Measurements from ENCODE around the gene TMEM132D.

The TMEM132D gene

DNA sequence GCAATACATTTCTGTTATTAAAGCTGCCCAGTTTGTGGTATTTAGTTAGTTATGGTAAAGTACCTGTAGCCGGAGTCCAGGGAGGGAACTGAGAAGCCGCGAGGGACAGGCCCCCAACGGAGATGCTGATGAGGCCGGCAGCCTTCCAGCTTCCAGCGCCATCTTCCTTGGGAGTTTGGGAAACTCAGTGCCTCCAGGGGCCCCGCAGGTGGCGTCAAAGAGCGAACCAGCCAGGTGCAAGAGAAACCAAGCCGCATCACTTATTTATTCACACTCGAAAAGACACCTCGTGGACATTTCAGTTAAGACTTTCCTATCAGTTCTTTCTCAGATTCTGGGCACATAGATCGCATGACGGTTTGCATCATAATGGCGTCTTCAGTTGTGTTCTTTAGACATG lies 833.9 kb downstream of the TMEM132D start:
- TF ChIP-seq, protein P1, sequence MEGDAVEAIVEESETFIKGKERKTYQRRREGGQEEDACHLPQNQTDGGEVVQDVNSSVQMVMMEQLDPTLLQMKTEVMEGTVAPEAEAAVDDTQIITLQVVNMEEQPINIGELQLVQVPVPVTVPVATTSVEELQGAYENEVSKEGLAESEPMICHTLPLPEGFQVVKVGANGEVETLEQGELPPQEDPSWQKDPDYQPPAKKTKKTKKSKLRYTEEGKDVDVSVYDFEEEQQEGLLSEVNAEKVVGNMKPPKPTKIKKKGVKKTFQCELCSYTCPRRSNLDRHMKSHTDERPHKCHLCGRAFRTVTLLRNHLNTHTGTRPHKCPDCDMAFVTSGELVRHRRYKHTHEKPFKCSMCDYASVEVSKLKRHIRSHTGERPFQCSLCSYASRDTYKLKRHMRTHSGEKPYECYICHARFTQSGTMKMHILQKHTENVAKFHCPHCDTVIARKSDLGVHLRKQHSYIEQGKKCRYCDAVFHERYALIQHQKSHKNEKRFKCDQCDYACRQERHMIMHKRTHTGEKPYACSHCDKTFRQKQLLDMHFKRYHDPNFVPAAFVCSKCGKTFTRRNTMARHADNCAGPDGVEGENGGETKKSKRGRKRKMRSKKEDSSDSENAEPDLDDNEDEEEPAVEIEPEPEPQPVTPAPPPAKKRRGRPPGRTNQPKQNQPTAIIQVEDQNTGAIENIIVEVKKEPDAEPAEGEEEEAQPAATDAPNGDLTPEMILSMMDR (IDR thresholded peaks at IDR 0.05; ENCODE audit: control extremely low read depth, extremely low read depth, low read depth, missing control alignments) = no peak
- CTCF ChIA-PET = no interaction called here
- no peak for DNase-seq (ENCODE audit: extremely low spot score)
- POLR2A ChIA-PET = no interaction called here

- TF ChIP-seq, protein P1 (IDR thresholded peaks at IDR 0.05; ENCODE audit: control extremely low read depth, extremely low read depth, low read depth, missing control alignments) = no peak
- CTCF ChIA-PET = no interaction called here
- POLR2A ChIA-PET = no interaction called here
- DNase-seq (ENCODE audit: extremely low spot score) = no peak
Observed at GRCh38 chr12:129068684-129069083, 835.1 kb downstream of the TMEM132D start.

DNA sequence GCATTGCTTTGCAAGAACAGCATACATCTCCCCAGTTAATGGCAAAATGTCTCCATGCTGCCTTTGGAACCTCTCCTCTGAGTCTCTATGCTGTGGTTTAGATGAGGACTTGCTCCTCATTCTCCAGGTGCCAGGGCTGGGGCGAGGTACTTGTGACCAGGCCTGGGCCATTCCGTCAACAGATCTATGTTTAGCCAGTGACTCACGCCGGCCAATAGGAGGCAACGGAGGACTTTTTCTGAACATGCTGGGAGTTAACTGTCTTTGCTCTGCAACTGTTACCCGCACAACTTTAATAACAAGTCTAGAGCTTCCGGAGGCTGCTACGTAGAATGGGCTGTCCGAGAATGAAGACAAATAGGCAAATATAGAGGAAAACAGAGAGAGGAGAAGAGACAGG lies 836.3 kb downstream of the TMEM132D start:
- TF ChIP-seq, protein P1 (IDR thresholded peaks at IDR 0.05; ENCODE audit: control extremely low read depth, extremely low read depth, low read depth, missing control alignments) = no peak
- CTCF ChIA-PET = no interaction called here
- DNase-seq (ENCODE audit: extremely low spot score) = no peak
- POLR2A ChIA-PET = no interaction called here

DNA sequence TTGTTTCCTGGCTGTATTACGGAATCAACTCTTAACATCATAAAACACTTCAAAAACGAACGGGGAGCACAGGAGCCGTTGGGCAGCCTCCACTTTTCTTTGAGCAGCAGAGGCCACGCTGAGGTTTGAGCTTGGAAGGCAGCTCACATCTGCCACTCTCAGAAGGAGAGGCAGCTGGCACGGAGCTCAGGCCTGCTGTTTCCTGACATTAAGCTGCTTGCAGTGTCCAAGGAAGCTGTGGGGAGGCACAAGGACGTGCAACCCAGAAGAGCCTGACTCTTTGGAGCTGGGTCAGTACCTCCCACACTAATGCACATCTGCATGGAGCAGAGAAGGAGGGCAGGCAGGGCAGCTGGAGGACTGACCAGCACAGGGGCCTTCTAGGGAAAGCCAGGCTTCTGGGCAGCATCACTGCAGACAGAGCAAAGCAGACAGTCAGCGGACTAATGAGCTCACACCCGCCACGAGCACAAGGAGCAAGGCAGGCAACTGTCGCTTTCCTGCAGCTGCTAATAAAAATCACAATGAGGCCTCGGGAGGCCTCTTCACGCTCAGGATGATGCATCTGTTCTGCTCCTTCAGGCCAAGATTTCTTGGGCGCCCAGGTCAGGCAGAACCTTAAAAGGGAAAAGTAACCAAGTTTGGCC lies 839.5 kb downstream of the TMEM132D start:
- TF ChIP-seq, protein P1 (IDR thresholded peaks at IDR 0.05; ENCODE audit: control extremely low read depth, extremely low read depth, low read depth, missing control alignments) = no peak
- CTCF ChIA-PET = interaction anchor here (1.3 to 1.4 kb wide), 3 partner anchors 9 to 95 kb away, joined by 3 to 5 read pairs (median 3); no protein-coding TSS in a partner anchor
- no peak for DNase-seq (ENCODE audit: extremely low spot score)
- POLR2A ChIA-PET = no interaction called here

DNA sequence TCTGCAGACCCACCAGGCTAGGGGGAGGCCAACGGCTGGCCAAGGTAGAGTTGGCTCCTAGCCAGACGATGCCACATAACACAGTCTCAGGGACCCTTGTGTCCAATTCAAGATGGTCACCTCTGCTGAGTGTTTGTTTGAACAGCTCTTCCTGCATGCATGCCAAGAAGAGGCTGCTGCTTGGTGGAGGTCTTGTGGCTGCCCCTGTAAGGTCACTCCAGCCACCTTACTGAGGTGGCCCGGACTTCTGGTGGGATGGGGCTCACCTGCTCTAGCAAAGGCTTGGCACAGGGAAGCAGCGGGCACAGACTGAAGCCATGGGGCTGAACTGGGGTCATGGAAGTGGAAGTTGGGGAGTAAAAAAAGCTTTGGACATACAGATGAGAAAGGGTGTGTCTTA lies 840.2 kb downstream of the TMEM132D start:
- POLR2A ChIA-PET = no interaction called here
- TF ChIP-seq, protein P1 (IDR thresholded peaks at IDR 0.05; ENCODE audit: control extremely low read depth, extremely low read depth, low read depth, missing control alignments) = no peak
- CTCF ChIA-PET = interaction anchor here (1.3 kb wide), 1 partner anchor 94 kb away, joined by 3 read pairs; no protein-coding TSS in a partner anchor
- no peak for DNase-seq (ENCODE audit: extremely low spot score)

- CTCF ChIA-PET = interaction anchor here (1.0 kb wide), 1 partner anchor 21 kb away, joined by 3 read pairs; no protein-coding TSS in a partner anchor
- no peak for DNase-seq (ENCODE audit: extremely low spot score)
- TF ChIP-seq, protein P1 (IDR thresholded peaks at IDR 0.05; ENCODE audit: control extremely low read depth, extremely low read depth, low read depth, missing control alignments) = no peak
- POLR2A ChIA-PET = no interaction called here
Observed at GRCh38 chr12:129053232-129053631, 850.6 kb downstream of the TMEM132D start.

All from GM10248 (cell line).